ENCODE data around the gene KLHDC4. TPM values are rescaled to one million over a fixed set of nuclear protein-coding genes. Genes with fewer than 3 reads are reported as not detected.

KLHDC4 gene
- total and polyA plus RNA-seq, 2 donors (not counting 1 experiment from before 2014, with no cell fraction given), result 51.3 to 90.8 TPM

DNA sequence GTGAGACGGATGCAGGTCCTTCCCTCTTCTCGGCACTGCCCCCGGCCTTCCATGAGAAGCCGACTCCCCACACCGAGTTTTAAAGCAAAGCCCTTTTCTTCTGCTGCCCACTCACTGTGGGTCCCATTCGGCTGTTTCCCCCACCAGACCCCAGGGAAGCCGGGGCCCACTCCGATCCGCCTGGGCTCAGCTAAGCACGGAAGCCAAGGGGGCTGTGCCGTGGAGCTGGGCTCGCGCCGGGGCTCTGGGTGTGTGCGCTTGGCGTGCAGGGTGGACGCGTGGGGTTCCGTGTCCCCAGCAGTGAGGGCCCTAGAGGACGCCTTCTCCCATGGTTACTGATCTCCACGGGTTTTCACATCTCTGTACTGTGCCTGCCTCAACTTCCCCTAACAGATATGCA is 68.5 kb downstream of the KLHDC4 start:
- H3K27ac Mint-ChIP-seq, result no peak overlapping the region
- intact Hi-C loops (cut with micrococcal nuclease), result no loop called here
- peaks cover 38% of the 10 kb centered on the region for H3K4me1 Mint-ChIP-seq
- 96% methylated on average over 21 of the region's 21 CpGs for WGBS (ENCODE audit: insufficient coverage)
- ChIA-PET POLR2A (no interaction called here), CTCF (interaction anchor here (1.2 kb wide), 1 partner anchor 61 kb away, joined by 3 read pairs; no protein-coding TSS in a partner anchor)
- ATAC-seq (ENCODE audit: low read depth) (no peak), DNase-seq (no peak)
- Histone ChIP-seq H2AFZ (ENCODE audit: insufficient read depth, low read depth, low read length, poor library complexity, severe bottlenecking) (no peak overlapping the region), H3K36me3 (replicated peaks in 1 of 2; ENCODE audit: control extremely low read depth in 1 of 2, control insufficient read depth in 1 of 2, extremely low read depth in 1 of 2, insufficient read depth in 2 of 2, low read length in 1 of 2) (peaks cover 0 to 5% of the 10 kb centered on the region in 2 experiments), H3K9ac (ENCODE audit: low read length) (no peak overlapping the region), H3K27ac (ENCODE audit: low read length in 2 of 2) (no peak overlapping the region), H4K20me1 (ENCODE audit: control insufficient read depth, insufficient read depth, low read length, poor library complexity, severe bottlenecking) (no peaks in the 10 kb centered on the region), H3K4me1 (ENCODE audit: control insufficient read depth in 2 of 2, insufficient read depth in 2 of 2, low read length in 2 of 2) (peaks cover 27 to 48% of the 10 kb centered on the region in 2 donors), H3K4me3 (ENCODE audit: control extremely low read depth in 1 of 5, extremely low read depth in 1 of 5, insufficient read depth in 1 of 5, low read depth in 2 of 5, low read length in 4 of 5) (no peak overlapping the region), H3K79me2 (ENCODE audit: control insufficient read depth, insufficient read depth, low read length) (no peaks in the 10 kb centered on the region), H3K27me3 (replicated peaks in 1 of 4; ENCODE audit: control extremely low read depth in 1 of 4, control insufficient read depth in 3 of 4, insufficient read depth in 4 of 4, low read length in 3 of 4) (no peaks in the 10 kb centered on the region), H3K4me2 (replicated peaks; ENCODE audit: low read depth, low read length, poor library complexity, severe bottlenecking) (no peak overlapping the region), H3K9me3 (ENCODE audit: control extremely low read depth in 1 of 3, control insufficient read depth in 2 of 3, insufficient read depth in 1 of 3, low read length in 2 of 3) (no peaks in the 10 kb centered on the region)
- no peak overlapping the region for H3K4me3 Mint-ChIP-seq
- H3K9me3 Mint-ChIP-seq (ENCODE audit: insufficient read depth), result no peaks in the 10 kb centered on the region
- H3K27me3 Mint-ChIP-seq, result no peaks in the 10 kb centered on the region
- TF ChIP-seq EZH2 (IDR thresholded peaks at IDR 0.05; ENCODE audit: borderline replicate concordance, insufficient read depth, low read depth, low read length, poor library complexity, severe bottlenecking), result no peak
- TF ChIP-seq, protein P1, sequence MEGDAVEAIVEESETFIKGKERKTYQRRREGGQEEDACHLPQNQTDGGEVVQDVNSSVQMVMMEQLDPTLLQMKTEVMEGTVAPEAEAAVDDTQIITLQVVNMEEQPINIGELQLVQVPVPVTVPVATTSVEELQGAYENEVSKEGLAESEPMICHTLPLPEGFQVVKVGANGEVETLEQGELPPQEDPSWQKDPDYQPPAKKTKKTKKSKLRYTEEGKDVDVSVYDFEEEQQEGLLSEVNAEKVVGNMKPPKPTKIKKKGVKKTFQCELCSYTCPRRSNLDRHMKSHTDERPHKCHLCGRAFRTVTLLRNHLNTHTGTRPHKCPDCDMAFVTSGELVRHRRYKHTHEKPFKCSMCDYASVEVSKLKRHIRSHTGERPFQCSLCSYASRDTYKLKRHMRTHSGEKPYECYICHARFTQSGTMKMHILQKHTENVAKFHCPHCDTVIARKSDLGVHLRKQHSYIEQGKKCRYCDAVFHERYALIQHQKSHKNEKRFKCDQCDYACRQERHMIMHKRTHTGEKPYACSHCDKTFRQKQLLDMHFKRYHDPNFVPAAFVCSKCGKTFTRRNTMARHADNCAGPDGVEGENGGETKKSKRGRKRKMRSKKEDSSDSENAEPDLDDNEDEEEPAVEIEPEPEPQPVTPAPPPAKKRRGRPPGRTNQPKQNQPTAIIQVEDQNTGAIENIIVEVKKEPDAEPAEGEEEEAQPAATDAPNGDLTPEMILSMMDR (IDR thresholded peaks at IDR 0.05), result no peak

DNA sequence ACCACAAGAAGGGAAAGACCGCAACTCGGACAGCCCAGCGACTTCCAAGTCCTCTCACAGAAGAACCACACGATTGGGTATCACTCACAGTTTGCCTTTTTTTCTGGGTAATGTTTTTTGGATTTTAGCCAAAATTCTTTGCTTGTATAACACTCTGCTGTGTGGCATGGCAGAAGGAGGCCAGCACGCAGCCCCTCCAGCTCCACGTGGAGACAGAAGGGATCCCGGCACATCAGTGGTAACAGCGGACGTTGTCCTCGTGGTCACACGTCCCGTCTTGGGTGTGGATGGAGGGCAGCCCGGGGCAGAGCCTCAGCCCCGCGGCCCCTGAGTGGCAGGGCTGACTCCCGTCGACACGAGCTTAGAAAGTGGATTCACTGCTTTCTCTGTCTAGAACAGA is 69.1 kb downstream of the KLHDC4 start:
- peaks cover 0 to 5% of the 10 kb centered on the region in 2 experiments for H3K36me3 ChIP-seq (replicated peaks in 1 of 2; ENCODE audit: control extremely low read depth in 1 of 2, control insufficient read depth in 1 of 2, extremely low read depth in 1 of 2, insufficient read depth in 2 of 2, low read length in 1 of 2)
- no peaks in the 10 kb centered on the region for H4K20me1 ChIP-seq (ENCODE audit: control insufficient read depth, insufficient read depth, low read length, poor library complexity, severe bottlenecking)
- H3K79me2 ChIP-seq (ENCODE audit: control insufficient read depth, insufficient read depth, low read length), result no peaks in the 10 kb centered on the region
- ATAC-seq (ENCODE audit: low read depth), result no peak
- H3K4me1 ChIP-seq (ENCODE audit: control insufficient read depth in 2 of 2, insufficient read depth in 2 of 2, low read length in 2 of 2), result peaks cover 22 to 43% of the 10 kb centered on the region in 2 donors
- no peak for DNase-seq
- no peaks in the 10 kb centered on the region for H3K9me3 Mint-ChIP-seq (ENCODE audit: insufficient read depth)
- H3K27ac ChIP-seq (ENCODE audit: low read length in 2 of 2), result no peak overlapping the region
- no peak overlapping the region for H3K4me3 Mint-ChIP-seq
- H3K4me2 ChIP-seq (replicated peaks; ENCODE audit: low read depth, low read length, poor library complexity, severe bottlenecking), result no peak overlapping the region
- H2AFZ ChIP-seq (ENCODE audit: insufficient read depth, low read depth, low read length, poor library complexity, severe bottlenecking), result no peak overlapping the region
- POLR2A ChIA-PET, result no interaction called here
- H3K9me3 ChIP-seq (ENCODE audit: control extremely low read depth in 1 of 3, control insufficient read depth in 2 of 3, insufficient read depth in 1 of 3, low read length in 2 of 3), result no peaks in the 10 kb centered on the region
- H3K9ac ChIP-seq (ENCODE audit: low read length), result no peak overlapping the region
- H3K27me3 Mint-ChIP-seq, result no peaks in the 10 kb centered on the region
- whole genome bisulfite sequencing (ENCODE audit: insufficient coverage), result 95% methylated on average over 15 of the region's 18 CpGs
- H3K4me1 Mint-ChIP-seq, result peaks cover 33% of the 10 kb centered on the region
- H3K27ac Mint-ChIP-seq, result no peak overlapping the region
- CTCF ChIA-PET, result interaction anchor here (1.0 to 1.2 kb wide), 2 partner anchors 39 to 61 kb away, joined by 3 read pairs; no protein-coding TSS in a partner anchor
- H3K4me3 ChIP-seq (ENCODE audit: control extremely low read depth in 1 of 5, extremely low read depth in 1 of 5, insufficient read depth in 1 of 5, low read depth in 2 of 5, low read length in 4 of 5), result no peak overlapping the region
- no peaks in the 10 kb centered on the region for H3K27me3 ChIP-seq (replicated peaks in 1 of 4; ENCODE audit: control extremely low read depth in 1 of 4, control insufficient read depth in 3 of 4, insufficient read depth in 4 of 4, low read length in 3 of 4)
- intact Hi-C loops (cut with micrococcal nuclease), result no loop called here
- TF ChIP-seq, protein P1 (IDR thresholded peaks at IDR 0.05), result no peak
- no peak for TF ChIP-seq EZH2 (IDR thresholded peaks at IDR 0.05; ENCODE audit: borderline replicate concordance, insufficient read depth, low read depth, low read length, poor library complexity, severe bottlenecking)

Data from B cell (primary cell).